GM21447 (cell line): ENCODE measurements around the gene CFAP97D2.
"Not testable (repeated sequence)": the region's sequence is repeated elsewhere in the genome, so short reads cannot be mapped to it uniquely, and the experiment has no call there.

ENCODE experiments used
- ATAC-seq: cut with Tn5 transposase; IDR thresholded peaks from one replicate; pipeline ENCODE4 v1.9.1; 2021; ENCODE audit not compliant: unreplicated experiment

The CFAP97D2 gene

GRCh38 chr13:114231886-114232285 is 52.8 kb downstream of the CFAP97D2 start:
- no peak for ATAC-seq

GRCh38 chr13:114234266-114234644 is 55.2 kb downstream of the CFAP97D2 start:
- no peak for ATAC-seq

- ATAC-seq = peak; percentile 84
These were observed 55.8 kb downstream of the CFAP97D2 start, which contains the start of gene CDC16 for GRCh38 chr13:114234645-114235421. Gene CDC16, plus strand, starts transcription at chr13:114234897. Its CDS starts 188 bp downstream, at chr13:114235085.

- no peak for ATAC-seq
These were observed 56.6 kb downstream of the CFAP97D2 start for GRCh38 chr13:114235697-114236096.

GRCh38 chr13:114236227-114236626 is 57.2 kb downstream of the CFAP97D2 start:
- no peak for ATAC-seq

- no peak for ATAC-seq
These were observed 58.5 kb downstream of the CFAP97D2 start for GRCh38 chr13:114237415-114238112.

GRCh38 chr13:114241918-114242317 is 62.9 kb downstream of the CFAP97D2 start:
- ATAC-seq = no peak

- no peak for ATAC-seq
These were observed 64.9 kb downstream of the CFAP97D2 start for GRCh38 chr13:114243971-114244370.

GRCh38 chr13:114244637-114245036 is 65.6 kb downstream of the CFAP97D2 start:
- ATAC-seq = no peak

GRCh38 chr13:114248011-114248410 is 69.0 kb downstream of the CFAP97D2 start:
- ATAC-seq = no peak

GRCh38 chr13:114249077-114249476 is 70.0 kb downstream of the CFAP97D2 start:
- no peak for ATAC-seq

- ATAC-seq = not testable (repeated sequence)
These were observed 72.8 kb downstream of the CFAP97D2 start for GRCh38 chr13:114251639-114252440.

- ATAC-seq = no peak
These were observed 77.5 kb downstream of the CFAP97D2 start for GRCh38 chr13:114256547-114256946.

- no peak for ATAC-seq
These were observed 78.0 kb downstream of the CFAP97D2 start for GRCh38 chr13:114257014-114257413.

GRCh38 chr13:114258589-114258988 is 79.5 kb downstream of the CFAP97D2 start:
- ATAC-seq = no peak

GRCh38 chr13:114259374-114259773 is 80.3 kb downstream of the CFAP97D2 start:
- ATAC-seq = no peak

GRCh38 chr13:114259974-114260373 is 80.9 kb downstream of the CFAP97D2 start:
- peak; percentile 51 for ATAC-seq

- ATAC-seq = no peak
These were observed 81.8 kb downstream of the CFAP97D2 start for GRCh38 chr13:114260814-114261213.

GRCh38 chr13:114261328-114261965 is 82.4 kb downstream of the CFAP97D2 start:
- no peak for ATAC-seq

GRCh38 chr13:114263578-114263977 is 84.5 kb downstream of the CFAP97D2 start:
- ATAC-seq = no peak

- ATAC-seq = not testable (repeated sequence)
These were observed 85.3 kb downstream of the CFAP97D2 start for GRCh38 chr13:114264313-114264712.
